ENCODE data around the gene ZNF503.

The ZNF503 gene

DNA sequence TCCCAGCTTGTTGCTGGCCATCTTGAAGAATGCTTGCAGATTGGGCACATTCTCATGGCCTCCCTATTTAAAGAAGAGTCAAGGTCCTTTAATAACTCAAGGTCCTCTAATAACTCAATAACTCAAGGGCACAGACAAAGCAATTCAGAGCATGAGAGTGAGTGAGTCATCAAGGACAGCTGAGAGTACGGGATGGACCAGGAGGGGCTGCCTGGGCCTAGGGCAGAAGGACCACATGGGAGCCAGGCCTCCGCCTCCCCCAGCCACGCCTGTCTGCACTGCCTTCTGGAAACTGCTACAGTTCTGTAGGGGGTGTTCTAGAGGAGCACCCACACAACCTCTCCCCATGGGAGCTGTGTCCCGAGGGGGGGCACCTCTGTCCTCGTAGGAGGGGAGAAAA, 48.9 kb downstream of the ZNF503 start:
- peak; percentile 19 for DNase-seq (ENCODE audit: low read depth)

DNA sequence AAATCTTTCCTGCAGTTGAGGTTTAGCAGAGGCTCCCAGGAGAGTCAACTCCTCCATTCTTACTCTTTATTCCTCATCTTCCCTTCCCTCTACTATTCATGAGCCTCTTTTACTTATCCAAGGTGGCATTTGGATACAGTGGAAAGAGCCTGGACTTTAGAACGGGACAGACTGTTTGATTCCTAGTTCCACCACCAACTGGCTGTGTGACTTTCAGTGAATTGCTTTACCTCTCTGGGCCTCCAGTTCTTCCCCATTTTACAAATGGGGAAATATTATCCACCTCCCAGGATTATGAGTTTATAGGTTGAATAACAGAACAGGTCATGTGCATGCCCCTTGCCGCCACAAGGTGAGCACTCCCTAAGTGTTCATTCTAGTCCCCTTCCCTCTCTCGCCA, 49.9 kb downstream of the ZNF503 start:
- no peak for DNase-seq (ENCODE audit: low read depth)

DNA sequence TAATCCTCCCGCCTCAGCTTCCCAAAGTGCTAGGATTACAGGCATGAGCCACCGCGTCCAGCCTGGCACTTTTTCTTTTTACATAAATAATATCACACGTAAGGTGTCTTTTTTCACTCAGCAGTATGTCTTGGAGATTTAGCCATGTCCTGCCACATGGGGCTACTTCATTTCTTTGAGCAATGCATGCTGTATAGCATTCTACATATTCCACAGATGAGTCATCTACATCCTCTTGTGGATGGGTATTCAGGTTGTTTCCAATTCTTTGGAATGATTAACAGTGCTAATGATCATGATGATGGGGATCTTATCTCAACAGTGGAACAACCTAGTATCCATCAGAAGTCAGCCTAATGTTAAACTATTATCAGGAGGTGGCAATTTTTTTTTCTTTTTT, 50.8 kb downstream of the ZNF503 start:
- peak; percentile 52 for DNase-seq (ENCODE audit: low read depth)
